BE2C (cell line): ENCODE results near the gene EIF4E1B.

Experiments used
- DNase-seq: peaks from one replicate; pipeline ENCODE4 v3.0.0-alpha.2; 2020
- H3K27me3 ChIP-seq: fragments of 250-450 bp; sonication (Bioruptor Pico); 2 replicates; pipeline ENCODE4 v1.5.1; 2020; ENCODE audit warnings: mild to moderate bottlenecking
- H3K36me3 ChIP-seq: fragments of 250-450 bp; sonication (Bioruptor Pico); 2 replicates; pipeline ENCODE4 v1.5.1; 2020; ENCODE audit warnings: mild to moderate bottlenecking
- H3K4me1 ChIP-seq: fragments of 250-450 bp; sonication (Bioruptor Pico); 2 replicates; pipeline ENCODE4 v1.5.1; 2020
- H3K4me3 ChIP-seq: 2 replicates; pipeline ENCODE4 v1.5.1; 2011; ENCODE audit warnings: low read depth, low read length
- H3K9me3 ChIP-seq: fragments of 250-450 bp; sonication (Bioruptor Pico); 2 replicates; pipeline ENCODE4 v1.5.1; 2020
- TF ChIP-seq, protein P1 (sequence below): IDR thresholded peaks from 2 replicates; pipeline ENCODE4 v1.5.1; 2012; ENCODE audit warnings: mild to moderate bottlenecking, low read depth, low read length

Gene EIF4E1B

GRCh38 chr5:176633598-176633997, 3.1 kb downstream of the EIF4E1B start:
- no peaks in the 10 kb centered on the region for H3K4me1 ChIP-seq
- DNase-seq, result no peak
- no peaks in the 10 kb centered on the region for H3K9me3 ChIP-seq
- H3K36me3 ChIP-seq, result no peaks in the 10 kb centered on the region
- peaks cover 8% of the 10 kb centered on the region for H3K27me3 ChIP-seq
- no peak overlapping the region for H3K4me3 ChIP-seq
- TF ChIP-seq, protein P1, sequence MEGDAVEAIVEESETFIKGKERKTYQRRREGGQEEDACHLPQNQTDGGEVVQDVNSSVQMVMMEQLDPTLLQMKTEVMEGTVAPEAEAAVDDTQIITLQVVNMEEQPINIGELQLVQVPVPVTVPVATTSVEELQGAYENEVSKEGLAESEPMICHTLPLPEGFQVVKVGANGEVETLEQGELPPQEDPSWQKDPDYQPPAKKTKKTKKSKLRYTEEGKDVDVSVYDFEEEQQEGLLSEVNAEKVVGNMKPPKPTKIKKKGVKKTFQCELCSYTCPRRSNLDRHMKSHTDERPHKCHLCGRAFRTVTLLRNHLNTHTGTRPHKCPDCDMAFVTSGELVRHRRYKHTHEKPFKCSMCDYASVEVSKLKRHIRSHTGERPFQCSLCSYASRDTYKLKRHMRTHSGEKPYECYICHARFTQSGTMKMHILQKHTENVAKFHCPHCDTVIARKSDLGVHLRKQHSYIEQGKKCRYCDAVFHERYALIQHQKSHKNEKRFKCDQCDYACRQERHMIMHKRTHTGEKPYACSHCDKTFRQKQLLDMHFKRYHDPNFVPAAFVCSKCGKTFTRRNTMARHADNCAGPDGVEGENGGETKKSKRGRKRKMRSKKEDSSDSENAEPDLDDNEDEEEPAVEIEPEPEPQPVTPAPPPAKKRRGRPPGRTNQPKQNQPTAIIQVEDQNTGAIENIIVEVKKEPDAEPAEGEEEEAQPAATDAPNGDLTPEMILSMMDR, result no peak

DNA sequence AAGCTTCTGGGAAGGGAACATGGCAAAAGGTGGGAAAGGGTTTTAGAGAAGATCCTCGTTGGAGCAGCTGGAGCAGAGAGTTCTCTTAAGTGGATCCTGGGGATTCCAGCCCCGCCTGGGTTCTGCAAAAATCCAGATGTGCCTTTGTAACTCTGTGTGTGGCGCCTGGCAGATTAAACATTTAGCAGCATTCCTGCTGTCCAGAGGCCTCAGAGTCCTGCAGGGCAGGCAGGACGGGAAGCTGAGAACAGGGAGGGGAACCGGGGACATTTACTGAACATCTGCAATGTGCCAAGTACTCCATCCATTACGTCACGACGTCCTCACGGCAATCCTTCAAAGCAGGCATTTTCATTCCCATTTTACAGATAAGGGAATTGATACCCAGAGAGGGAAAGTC, 6.0 kb downstream of the EIF4E1B start:
- no peaks in the 10 kb centered on the region for H3K4me1 ChIP-seq
- H3K9me3 ChIP-seq, result no peaks in the 10 kb centered on the region
- H3K27me3 ChIP-seq, result no peaks in the 10 kb centered on the region
- no peaks in the 10 kb centered on the region for H3K36me3 ChIP-seq
- no peak overlapping the region for H3K4me3 ChIP-seq
- TF ChIP-seq, protein P1, result no peak
- DNase-seq, result no peak

- TF ChIP-seq, protein P1, result no peak
- H3K4me3 ChIP-seq, result no peak overlapping the region
- no peaks in the 10 kb centered on the region for H3K9me3 ChIP-seq
Measured at GRCh38 chr5:176637556-176637955, 7.1 kb downstream of the EIF4E1B start.

GRCh38 chr5:176638437-176638836, 8.0 kb downstream of the EIF4E1B start:
- no peak overlapping the region for H3K4me3 ChIP-seq
- no peaks in the 10 kb centered on the region for H3K9me3 ChIP-seq
- TF ChIP-seq, protein P1, result no peak
- H3K36me3 ChIP-seq, result no peaks in the 10 kb centered on the region
- DNase-seq, result no peak
- no peaks in the 10 kb centered on the region for H3K4me1 ChIP-seq
- no peaks in the 10 kb centered on the region for H3K27me3 ChIP-seq

More at GRCh38 chr5:176637556-176637955, 7.1 kb downstream of the EIF4E1B start:
- Histone ChIP-seq H3K4me1 (no peaks in the 10 kb centered on the region), H3K27me3 (no peaks in the 10 kb centered on the region), H3K36me3 (no peaks in the 10 kb centered on the region)
- no peak for DNase-seq

- Histone ChIP-seq H3K36me3 (no peaks in the 10 kb centered on the region), H3K4me1 (no peaks in the 10 kb centered on the region), H3K4me3 (no peak overlapping the region), H3K27me3 (no peaks in the 10 kb centered on the region), H3K9me3 (no peaks in the 10 kb centered on the region)
- no peak for DNase-seq
- TF ChIP-seq, protein P1, result no peak
Measured at GRCh38 chr5:176639208-176639607, 8.7 kb downstream of the EIF4E1B start.

- H3K27me3 ChIP-seq, result no peaks in the 10 kb centered on the region
- H3K4me1 ChIP-seq, result no peaks in the 10 kb centered on the region
- DNase-seq, result no peak
Measured at GRCh38 chr5:176639981-176640380, 9.5 kb downstream of the EIF4E1B start.

More at GRCh38 chr5:176639981-176640380, 9.5 kb downstream of the EIF4E1B start:
- TF ChIP-seq, protein P1, result no peak
- Histone ChIP-seq H3K9me3 (no peaks in the 10 kb centered on the region), H3K36me3 (no peaks in the 10 kb centered on the region), H3K4me3 (no peak overlapping the region)
